ENCODE data around the gene DNER. TPM values are rescaled to one million over a fixed set of nuclear protein-coding genes. Genes with fewer than 3 reads are reported as not detected.

The DNER gene
- total RNA-seq, 3 donors from 2014 or later (not counting 1 experiment from before 2014, with no cell fraction given): not detected

GRCh38 chr2:229562472-229563127 is 151.8 kb downstream of the DNER start:
- H3K4me3 Mint-ChIP-seq: no peak overlapping the region
- intact Hi-C loops (cut with micrococcal nuclease): no loop called here
- no peak for DNase-seq
- no peaks in the 10 kb centered on the region for H3K9me3 ChIP-seq (ENCODE audit: control insufficient read depth, insufficient read depth, low read length)
- no CpG with 5 or more reads among the region's 1 CpG for WGBS (ENCODE audit: insufficient coverage)
- H3K4me1 Mint-ChIP-seq: no peaks in the 10 kb centered on the region
- no peak for ATAC-seq
- H3K4me3 ChIP-seq (ENCODE audit: low read length): no peak overlapping the region
- peaks cover 3 to 13% of the 10 kb centered on the region in 2 donors for H3K27me3 Mint-ChIP-seq (ENCODE audit: low read depth in 2 of 2)
- H3K36me3 ChIP-seq (ENCODE audit: control insufficient read depth, insufficient read depth, low read length): no peaks in the 10 kb centered on the region
- H3K4me1 ChIP-seq (ENCODE audit: control insufficient read depth, insufficient read depth, low read length): no peaks in the 10 kb centered on the region
- H3K27ac ChIP-seq (ENCODE audit: low read length): no peak overlapping the region
- peaks cover under 1 to 2% of the 10 kb centered on the region in 2 donors for H3K9me3 Mint-ChIP-seq
- H3K27ac Mint-ChIP-seq: no peak overlapping the region
- TF ChIP-seq CTCF (IDR thresholded peaks at IDR 0.05): no peak
- H3K36me3 Mint-ChIP-seq: no peaks in the 10 kb centered on the region
- no peaks in the 10 kb centered on the region for H3K27me3 ChIP-seq (ENCODE audit: control insufficient read depth, insufficient read depth, low read length)

GRCh38 chr2:229559986-229560385 is 154.4 kb downstream of the DNER start:
- DNase-seq: no peak
- H3K4me3 ChIP-seq (ENCODE audit: low read length): no peak overlapping the region
- H3K36me3 ChIP-seq (ENCODE audit: control insufficient read depth, insufficient read depth, low read length): no peaks in the 10 kb centered on the region
- no peak overlapping the region for H3K27ac ChIP-seq (ENCODE audit: low read length)
- Mint-ChIP-seq H3K4me3 (no peak overlapping the region), H3K9me3 (peaks cover 2 to 4% of the 10 kb centered on the region in 2 donors), H3K4me1 (no peaks in the 10 kb centered on the region), H3K36me3 (no peaks in the 10 kb centered on the region), H3K27ac (no peak overlapping the region), H3K27me3 (ENCODE audit: low read depth in 2 of 2) (peaks cover 16 to 23% of the 10 kb centered on the region in 2 donors)
- intact Hi-C loops (cut with micrococcal nuclease): no loop called here
- H3K4me1 ChIP-seq (ENCODE audit: control insufficient read depth, insufficient read depth, low read length): no peaks in the 10 kb centered on the region
- TF ChIP-seq CTCF (IDR thresholded peaks at IDR 0.05): no peak
- 55% methylated on average over 1 of the region's 1 CpG for WGBS (ENCODE audit: insufficient coverage)
- no peaks in the 10 kb centered on the region for H3K9me3 ChIP-seq (ENCODE audit: control insufficient read depth, insufficient read depth, low read length)
- no peak for ATAC-seq
- no peaks in the 10 kb centered on the region for H3K27me3 ChIP-seq (ENCODE audit: control insufficient read depth, insufficient read depth, low read length)

GRCh38 chr2:229553091-229553490 is 161.3 kb downstream of the DNER start:
- Histone ChIP-seq H3K27me3 (ENCODE audit: control insufficient read depth, insufficient read depth, low read length) (no peaks in the 10 kb centered on the region), H3K9me3 (ENCODE audit: control insufficient read depth, insufficient read depth, low read length) (no peaks in the 10 kb centered on the region), H3K27ac (ENCODE audit: low read length) (no peak overlapping the region), H3K36me3 (ENCODE audit: control insufficient read depth, insufficient read depth, low read length) (no peaks in the 10 kb centered on the region), H3K4me1 (ENCODE audit: control insufficient read depth, insufficient read depth, low read length) (no peaks in the 10 kb centered on the region), H3K4me3 (ENCODE audit: low read length) (no peak overlapping the region)
- peaks cover 10 to 27% of the 10 kb centered on the region in 2 donors for H3K27me3 Mint-ChIP-seq (ENCODE audit: low read depth in 2 of 2)
- H3K4me1 Mint-ChIP-seq: no peaks in the 10 kb centered on the region
- H3K9me3 Mint-ChIP-seq: peaks cover 4% of the 10 kb centered on the region in 2 donors
- no peak overlapping the region for H3K27ac Mint-ChIP-seq
- 86% methylated on average over 1 of the region's 1 CpG for WGBS (ENCODE audit: insufficient coverage)
- DNase-seq (no peak), ATAC-seq (no peak)
- intact Hi-C loops (cut with micrococcal nuclease): no loop called here
- H3K36me3 Mint-ChIP-seq: no peaks in the 10 kb centered on the region
- TF ChIP-seq CTCF (IDR thresholded peaks at IDR 0.05): no peak
- H3K4me3 Mint-ChIP-seq: no peak overlapping the region

Measured in natural killer cell (primary cell).